ENCODE measurements around the gene BPIFB1.

BPIFB1 gene

DNA sequence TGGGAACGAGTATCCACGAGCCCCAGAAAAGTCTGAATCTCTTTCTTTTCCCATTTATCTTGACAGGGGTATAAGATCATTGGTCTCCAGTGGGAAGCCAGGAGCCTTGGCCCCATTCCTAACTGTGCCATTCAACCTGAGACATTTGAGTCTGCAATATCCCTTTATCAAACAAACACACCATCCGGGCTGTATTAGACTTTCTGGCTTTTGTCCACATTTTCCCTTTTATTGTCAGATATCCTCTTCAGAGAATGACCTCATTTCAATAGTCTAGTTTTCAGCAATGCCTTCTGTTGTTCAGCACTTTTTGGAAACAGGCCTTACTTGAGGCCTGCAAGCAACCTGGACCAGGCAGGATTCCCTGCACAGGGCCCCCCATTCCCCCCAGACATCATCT lies 31.5 kb upstream of the BPIFB1 start:
- H3K27ac ChIP-seq (ENCODE audit: low read length) = no peak overlapping the region
- H3K27me3 ChIP-seq (ENCODE audit: low read depth, low read length) = peaks cover 18% of the 10 kb centered on the region
- H4K20me1 ChIP-seq (ENCODE audit: insufficient read depth, low read length) = no peaks in the 10 kb centered on the region
- H2AFZ ChIP-seq (ENCODE audit: low read depth, low read length) = no peak overlapping the region
- TF ChIP-seq CTCF (IDR thresholded peaks at IDR 0.05; ENCODE audit: low read depth, low read length) = no peak
- no peak for TF ChIP-seq EZH2phosphoT487 (IDR thresholded peaks at IDR 0.05; ENCODE audit: low read depth)
- H3K4me1 ChIP-seq (ENCODE audit: low read length) = no peaks in the 10 kb centered on the region
- H3K4me2 ChIP-seq (ENCODE audit: low read length) = no peak overlapping the region
- H3K9ac ChIP-seq (ENCODE audit: low read length) = no peak overlapping the region
- H3K79me2 ChIP-seq (ENCODE audit: low read length) = no peaks in the 10 kb centered on the region
- H3K4me3 ChIP-seq (ENCODE audit: low read length) = no peak overlapping the region
- no peaks in the 10 kb centered on the region for H3K36me3 ChIP-seq (replicated peaks; ENCODE audit: low read depth, low read length)
- H3K9me3 ChIP-seq (ENCODE audit: insufficient read depth, low read length) = no peaks in the 10 kb centered on the region

DNA sequence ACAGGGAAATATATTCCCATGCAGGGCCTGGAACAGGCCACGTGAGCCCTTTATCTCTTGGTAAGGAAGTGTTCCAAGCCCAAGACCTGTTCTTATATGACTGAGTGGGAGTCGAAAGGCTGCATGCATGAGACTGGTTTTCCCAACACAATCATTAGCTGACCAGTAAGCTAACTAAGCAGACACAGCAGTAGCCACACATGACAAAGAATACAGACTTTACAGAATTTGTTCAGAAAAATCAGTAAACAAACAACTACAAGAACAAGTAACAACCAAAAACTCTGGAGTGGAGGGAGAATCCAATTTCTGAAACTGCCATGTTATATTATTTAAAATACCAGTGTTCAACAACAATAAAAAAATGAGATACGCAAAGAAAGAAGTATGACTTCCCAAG lies 30.6 kb upstream of the BPIFB1 start:
- H3K27ac ChIP-seq (ENCODE audit: low read length) = no peak overlapping the region
- no peak overlapping the region for H3K4me3 ChIP-seq (ENCODE audit: low read length)
- no peaks in the 10 kb centered on the region for H3K4me1 ChIP-seq (ENCODE audit: low read length)
- H3K9me3 ChIP-seq (ENCODE audit: insufficient read depth, low read length) = no peaks in the 10 kb centered on the region
- TF ChIP-seq CTCF (IDR thresholded peaks at IDR 0.05; ENCODE audit: low read depth, low read length) (no peak), EZH2phosphoT487 (IDR thresholded peaks at IDR 0.05; ENCODE audit: low read depth) (no peak)
- H2AFZ ChIP-seq (ENCODE audit: low read depth, low read length) = no peak overlapping the region
- peaks cover 23% of the 10 kb centered on the region for H3K27me3 ChIP-seq (ENCODE audit: low read depth, low read length)
- H3K79me2 ChIP-seq (ENCODE audit: low read length) = no peaks in the 10 kb centered on the region
- H3K4me2 ChIP-seq (ENCODE audit: low read length) = no peak overlapping the region
- H3K9ac ChIP-seq (ENCODE audit: low read length) = no peak overlapping the region
- no peaks in the 10 kb centered on the region for H3K36me3 ChIP-seq (replicated peaks; ENCODE audit: low read depth, low read length)
- no peaks in the 10 kb centered on the region for H4K20me1 ChIP-seq (ENCODE audit: insufficient read depth, low read length)

DNA sequence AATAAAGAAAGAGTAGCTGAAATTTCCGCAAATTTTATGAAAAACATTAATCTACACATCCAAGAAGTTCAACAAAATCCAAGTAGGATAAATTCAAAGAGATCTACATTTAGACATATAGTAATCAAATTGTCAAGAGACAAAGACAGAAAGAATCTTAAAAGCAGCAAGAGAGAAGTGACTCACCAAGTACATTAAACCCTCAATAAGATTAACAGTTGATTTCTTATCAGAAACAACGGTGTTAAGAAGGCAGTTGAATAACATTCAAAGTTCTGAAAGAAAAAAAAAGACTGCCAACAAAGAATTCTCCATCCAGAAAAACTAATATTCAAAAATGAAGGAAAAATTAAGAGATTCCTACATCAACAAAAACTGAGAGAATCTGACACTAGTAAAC lies 28.0 kb upstream of the BPIFB1 start:
- H3K9me3 ChIP-seq (ENCODE audit: insufficient read depth, low read length) = no peaks in the 10 kb centered on the region

DNA sequence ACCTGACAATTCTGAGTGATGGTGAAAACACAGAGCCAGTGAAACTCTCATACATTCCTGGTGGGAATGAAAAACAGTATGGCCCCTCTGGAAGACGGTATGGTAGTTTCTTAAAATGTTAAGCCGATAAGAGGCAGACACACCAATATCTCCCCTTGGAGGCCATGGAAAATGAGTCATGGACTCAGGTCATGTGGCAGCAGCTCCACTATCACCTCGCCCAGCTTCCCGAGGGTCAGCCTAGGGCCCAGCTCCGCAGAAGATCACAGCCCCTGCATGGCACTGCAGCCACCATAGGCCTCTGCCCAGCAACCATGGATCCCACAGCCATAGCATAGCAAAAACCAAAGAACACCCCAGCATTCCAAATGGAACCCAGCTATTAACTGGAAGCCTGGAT lies 25.8 kb upstream of the BPIFB1 start:
- Histone ChIP-seq H3K9me3 (ENCODE audit: insufficient read depth, low read length) (no peaks in the 10 kb centered on the region), H2AFZ (ENCODE audit: low read depth, low read length) (no peak overlapping the region), H3K27me3 (ENCODE audit: low read depth, low read length) (peaks cover 47% of the 10 kb centered on the region), H4K20me1 (ENCODE audit: insufficient read depth, low read length) (no peaks in the 10 kb centered on the region), H3K9ac (ENCODE audit: low read length) (no peak overlapping the region), H3K4me1 (ENCODE audit: low read length) (no peaks in the 10 kb centered on the region), H3K27ac (ENCODE audit: low read length) (no peak overlapping the region), H3K4me3 (ENCODE audit: low read length) (no peak overlapping the region), H3K4me2 (ENCODE audit: low read length) (no peak overlapping the region), H3K36me3 (replicated peaks; ENCODE audit: low read depth, low read length) (no peaks in the 10 kb centered on the region), H3K79me2 (ENCODE audit: low read length) (no peaks in the 10 kb centered on the region)
- TF ChIP-seq EZH2phosphoT487 (IDR thresholded peaks at IDR 0.05; ENCODE audit: low read depth) = no peak
- TF ChIP-seq CTCF (IDR thresholded peaks at IDR 0.05; ENCODE audit: low read depth, low read length) = no peak

More for the DNA sequence above, 28.0 kb upstream of the BPIFB1 start:
- no peaks in the 10 kb centered on the region for H4K20me1 ChIP-seq (ENCODE audit: insufficient read depth, low read length)
- H3K4me3 ChIP-seq (ENCODE audit: low read length) = no peak overlapping the region
- no peak overlapping the region for H3K9ac ChIP-seq (ENCODE audit: low read length)
- TF ChIP-seq EZH2phosphoT487 (IDR thresholded peaks at IDR 0.05; ENCODE audit: low read depth) (no peak), CTCF (IDR thresholded peaks at IDR 0.05; ENCODE audit: low read depth, low read length) (no peak)
- H3K27me3 ChIP-seq (ENCODE audit: low read depth, low read length) = peaks cover 32% of the 10 kb centered on the region
- no peak overlapping the region for H3K4me2 ChIP-seq (ENCODE audit: low read length)
- H3K36me3 ChIP-seq (replicated peaks; ENCODE audit: low read depth, low read length) = no peaks in the 10 kb centered on the region
- H3K27ac ChIP-seq (ENCODE audit: low read length) = no peak overlapping the region
- no peak overlapping the region for H2AFZ ChIP-seq (ENCODE audit: low read depth, low read length)
- no peaks in the 10 kb centered on the region for H3K4me1 ChIP-seq (ENCODE audit: low read length)
- no peaks in the 10 kb centered on the region for H3K79me2 ChIP-seq (ENCODE audit: low read length)

Data from OCI-LY3 (cell line).